HuH-7.5 (cell line): ENCODE measurements around the gene TNPO1.

Experiments used
- DNase-seq: peaks from one replicate; pipeline ENCODE4 v3.0.0; 2011; ENCODE audit warnings: low spot score

TNPO1 gene

DNA sequence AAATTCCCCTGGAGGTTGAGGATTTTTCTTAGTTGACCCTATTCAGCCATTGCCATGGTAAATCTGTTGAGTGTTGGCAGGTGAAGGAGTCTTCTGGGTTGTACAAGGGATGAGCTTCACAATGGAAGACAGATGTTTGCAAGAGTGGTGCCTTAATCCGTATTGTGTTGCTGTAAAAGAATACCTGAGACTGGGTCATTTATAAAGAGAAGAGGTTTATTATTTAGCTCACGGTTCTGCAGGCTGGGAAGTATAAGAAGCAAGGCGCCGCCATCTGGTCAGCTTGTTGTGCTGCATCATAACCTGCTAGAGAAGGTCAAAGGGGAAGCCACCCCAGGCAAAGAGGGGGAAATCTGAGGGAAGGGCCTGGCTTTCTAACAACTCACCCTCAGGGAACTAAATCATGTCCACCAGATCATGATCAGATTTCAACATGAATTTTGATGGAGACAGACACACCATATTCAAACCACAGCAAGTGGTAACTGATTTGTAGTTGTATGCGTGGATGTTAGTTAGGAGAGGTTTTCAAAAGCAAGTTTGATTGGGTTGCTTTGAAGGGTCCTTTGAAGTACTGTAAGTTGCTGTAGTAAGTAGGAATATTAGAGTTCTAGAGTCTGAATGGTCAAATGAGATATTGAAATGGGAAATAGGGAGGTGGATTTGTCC is 2.5 kb downstream of the TNPO1 start:
- peak; percentile 28 for DNase-seq

DNA sequence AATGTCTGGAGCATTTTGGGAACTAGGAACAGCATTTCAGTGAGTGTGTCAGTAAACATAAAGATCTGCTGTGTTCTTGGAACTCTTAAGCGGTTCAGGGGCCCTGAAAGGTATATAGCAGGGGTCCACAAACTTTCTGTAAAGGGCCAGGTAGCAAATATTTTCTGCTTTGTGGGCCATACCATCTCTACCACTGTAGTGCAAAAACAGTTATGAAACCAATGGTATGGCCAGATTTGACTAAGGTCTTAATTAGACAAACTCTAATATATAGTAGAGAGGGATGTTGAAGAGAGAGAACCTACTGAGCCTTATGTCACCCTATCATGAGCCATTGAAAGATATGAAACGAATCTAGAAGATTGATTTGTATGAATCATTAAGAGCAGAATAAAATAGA is 5.3 kb downstream of the TNPO1 start:
- no peak for DNase-seq

DNA sequence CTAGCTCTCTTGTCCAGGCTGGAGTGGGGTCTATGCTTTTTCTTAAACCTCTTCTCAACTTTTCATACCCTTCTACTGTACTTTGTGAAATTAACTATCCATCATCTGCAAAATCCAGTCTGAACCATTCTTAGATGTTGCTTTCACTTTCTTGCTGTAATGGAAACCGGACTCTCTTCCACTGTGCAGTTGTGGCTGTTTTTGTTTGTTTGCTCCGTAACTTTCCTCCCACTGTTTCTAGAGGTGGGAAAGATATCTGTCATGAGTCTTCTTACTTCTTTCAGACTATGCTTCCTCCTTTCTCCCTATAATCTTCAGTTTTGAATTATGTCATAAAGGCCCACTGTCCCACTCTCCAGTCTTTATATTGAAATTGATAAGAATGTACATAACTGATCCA is 6.5 kb downstream of the TNPO1 start:
- DNase-seq = no peak

DNA sequence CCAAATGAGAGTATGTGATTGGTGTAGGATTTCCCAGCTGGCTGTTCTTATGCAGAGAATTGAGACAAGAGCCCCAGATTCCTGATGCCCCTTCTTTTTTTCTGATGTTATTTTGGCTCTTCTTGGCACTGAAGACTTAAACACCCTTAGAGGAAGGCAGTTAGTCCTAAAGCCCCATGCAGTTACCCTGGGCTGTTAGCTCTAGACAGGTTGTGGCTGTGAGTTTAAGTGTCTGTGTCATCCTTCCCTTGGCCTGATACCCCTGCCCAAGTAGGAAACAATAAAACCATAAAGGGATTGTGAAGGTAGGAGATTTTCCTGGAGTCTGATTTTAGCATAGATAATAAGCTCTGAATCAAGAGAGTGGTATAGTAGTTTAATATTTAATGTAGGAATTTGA is 13.2 kb downstream of the TNPO1 start:
- no peak for DNase-seq

DNA sequence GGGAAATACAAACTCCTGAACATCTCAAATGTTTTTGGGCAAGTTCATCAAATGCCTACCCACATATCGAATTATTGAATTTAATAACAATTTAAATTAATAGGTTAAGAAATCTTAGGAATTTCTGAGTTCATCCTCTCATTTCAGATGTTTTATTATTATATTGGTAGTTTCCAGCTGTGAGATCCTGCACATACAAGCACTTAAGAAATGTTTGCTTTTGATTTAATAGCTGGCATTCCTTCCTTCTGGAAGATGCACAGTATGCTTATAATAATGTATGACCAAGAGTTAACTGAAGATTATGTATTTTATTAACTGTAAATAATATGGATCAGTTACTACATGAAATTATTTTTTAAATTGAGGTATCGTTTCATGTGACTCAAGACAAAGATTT is 13.9 kb downstream of the TNPO1 start:
- no peak for DNase-seq

DNA sequence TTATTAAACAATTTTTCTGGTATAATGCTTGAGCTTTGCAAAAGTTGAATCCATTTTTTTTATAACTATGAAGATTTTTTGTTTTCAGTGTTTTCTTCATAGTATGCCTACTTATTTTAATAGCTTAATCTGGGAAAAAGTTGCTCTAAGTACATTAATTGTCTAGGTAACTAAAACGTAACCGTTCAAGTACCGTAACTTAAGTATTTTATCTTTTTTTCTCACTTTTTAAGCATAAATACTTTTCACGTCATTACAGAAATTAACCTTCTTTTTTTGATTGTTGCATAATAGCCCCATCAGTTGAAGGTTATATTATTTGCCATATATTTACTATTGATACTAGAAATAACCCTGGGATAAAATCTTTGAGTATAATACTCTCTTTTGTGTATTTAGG is 15.2 kb downstream of the TNPO1 start:
- no peak for DNase-seq

DNA sequence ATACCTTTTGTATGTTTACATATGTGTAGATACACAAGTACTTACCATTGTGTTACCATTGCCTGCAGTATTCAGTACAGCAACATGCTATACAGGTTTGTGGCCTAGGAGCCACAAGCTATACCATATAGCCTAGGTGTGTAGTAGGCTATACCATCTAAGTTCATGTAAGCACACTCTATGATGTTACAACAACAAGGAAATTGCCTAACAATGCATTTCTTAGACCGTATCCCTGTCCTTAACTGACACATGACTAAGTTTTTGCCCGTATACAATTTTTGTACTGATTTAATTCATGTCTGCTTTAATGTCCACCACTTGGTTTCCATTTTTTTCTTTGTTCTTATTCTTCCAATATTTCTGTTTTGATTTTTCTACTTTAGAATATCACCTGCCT is 18.5 kb downstream of the TNPO1 start:
- DNase-seq = no peak

DNA sequence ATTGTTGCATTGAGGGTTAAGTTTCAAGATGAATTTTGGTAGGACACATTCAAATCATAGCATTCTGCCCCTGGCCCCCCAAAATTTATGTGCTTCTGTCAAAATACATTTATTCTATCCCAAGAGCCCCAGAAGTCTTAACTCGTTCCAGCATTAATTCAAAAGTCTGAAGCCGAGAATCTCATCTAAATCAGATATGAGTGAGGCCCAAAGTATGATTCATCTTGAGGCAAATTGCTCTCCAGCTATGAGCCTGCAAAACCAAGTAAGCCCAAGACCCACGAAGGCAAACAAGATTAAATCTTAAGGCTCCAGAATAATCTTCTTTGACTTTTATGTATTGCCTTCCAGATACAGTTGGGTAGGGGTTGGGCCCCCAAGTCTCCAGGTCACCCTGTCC is 19.2 kb downstream of the TNPO1 start:
- DNase-seq = no peak

DNA sequence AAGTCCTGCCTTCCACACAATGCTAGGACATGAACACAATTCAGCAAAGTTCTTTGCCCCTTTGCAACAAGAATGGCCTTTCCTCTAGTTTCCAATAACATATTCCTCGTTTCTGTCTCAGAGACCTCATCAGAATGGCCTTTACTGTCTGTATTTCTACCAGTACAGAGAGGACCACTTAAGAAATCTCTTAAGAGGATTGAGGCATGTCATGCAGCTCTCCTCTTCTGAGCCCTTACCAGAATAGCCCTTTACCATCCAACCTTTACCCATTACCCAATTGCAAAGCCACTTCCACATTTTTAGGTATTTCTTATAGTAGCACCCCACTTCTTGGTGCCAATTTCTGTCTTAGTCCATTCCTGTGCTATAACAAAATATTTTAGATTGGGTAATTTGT is 20.3 kb downstream of the TNPO1 start:
- no peak for DNase-seq

DNA sequence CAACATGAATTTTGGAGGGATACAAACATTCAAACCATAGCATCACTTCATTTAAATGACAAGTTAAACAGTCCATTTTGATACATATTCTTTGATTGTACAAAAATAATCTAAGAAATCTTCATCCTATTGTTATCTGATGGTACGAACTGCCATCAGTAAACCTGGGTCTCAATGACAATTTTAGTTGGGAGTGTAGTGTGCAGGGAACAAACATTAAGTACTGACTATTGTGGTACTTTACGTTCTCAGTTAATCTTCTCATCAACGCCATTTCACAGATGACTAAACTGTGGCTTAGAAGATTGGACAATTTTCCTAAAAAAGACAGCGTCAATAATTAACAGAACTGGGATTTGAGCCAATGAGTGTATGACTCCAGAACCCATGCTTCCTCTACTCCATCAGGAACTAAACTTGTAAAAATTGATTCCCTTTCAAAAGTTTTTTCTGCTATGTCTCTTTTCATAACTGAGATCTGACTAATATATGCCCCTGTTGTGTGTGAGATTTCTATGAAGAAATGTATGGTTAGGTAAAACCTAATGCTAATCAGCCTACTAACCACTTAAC is 21.1 kb downstream of the TNPO1 start:
- DNase-seq = no peak

DNA sequence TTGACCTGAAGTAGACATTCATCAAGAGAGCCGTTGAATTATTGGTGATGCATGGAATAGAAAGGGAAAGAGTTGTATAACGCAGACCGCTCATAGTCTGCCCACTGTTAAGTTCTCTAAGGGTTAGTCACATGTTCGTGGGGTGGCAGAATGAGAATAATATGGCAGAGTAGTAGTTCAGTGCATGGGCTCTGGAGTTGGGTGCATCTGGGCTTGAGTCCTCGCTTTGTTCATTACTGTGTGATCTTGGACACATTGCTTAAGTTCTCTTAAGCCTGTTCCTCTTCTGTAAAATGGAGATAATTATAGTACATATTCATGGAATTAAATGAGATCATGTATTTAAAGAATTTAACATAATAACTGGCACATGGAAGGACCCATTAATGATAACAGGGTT is 23.6 kb downstream of the TNPO1 start:
- DNase-seq = no peak

DNA sequence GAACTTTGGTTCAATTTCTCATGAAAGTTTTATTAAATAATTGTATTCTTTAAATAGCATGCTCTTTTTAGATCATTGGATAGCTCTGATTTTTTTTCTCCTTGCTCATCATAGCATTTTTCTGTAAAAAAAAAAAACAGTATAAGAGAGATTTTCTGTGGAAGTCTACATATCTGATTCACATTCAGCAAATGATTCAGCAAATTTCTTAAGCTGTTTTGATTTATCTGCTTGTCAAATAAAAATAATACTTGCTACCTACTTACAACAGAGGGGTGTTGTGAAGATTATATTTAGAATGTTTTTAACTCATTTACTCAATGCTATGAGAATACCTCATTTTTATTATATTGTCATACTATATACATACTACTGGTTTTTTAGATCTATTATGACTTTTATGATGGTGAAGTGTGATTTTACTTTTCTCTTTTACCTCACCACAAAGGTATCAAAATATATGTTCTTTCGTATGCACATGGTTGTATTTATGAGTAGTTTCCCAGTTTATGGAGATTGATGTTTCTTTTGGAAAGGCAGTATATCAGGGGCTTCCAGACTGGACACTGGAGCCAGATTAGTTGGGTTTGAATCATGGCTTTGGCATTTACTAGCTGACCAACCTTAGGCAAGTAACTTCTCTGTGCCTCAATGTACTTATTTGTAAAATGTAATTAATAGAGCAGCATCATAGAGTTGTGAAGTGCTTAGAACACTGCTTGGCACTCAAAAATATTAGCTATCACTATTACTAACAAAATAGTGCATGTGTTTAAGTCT is 25.5 kb downstream of the TNPO1 start:
- DNase-seq = no peak

DNA sequence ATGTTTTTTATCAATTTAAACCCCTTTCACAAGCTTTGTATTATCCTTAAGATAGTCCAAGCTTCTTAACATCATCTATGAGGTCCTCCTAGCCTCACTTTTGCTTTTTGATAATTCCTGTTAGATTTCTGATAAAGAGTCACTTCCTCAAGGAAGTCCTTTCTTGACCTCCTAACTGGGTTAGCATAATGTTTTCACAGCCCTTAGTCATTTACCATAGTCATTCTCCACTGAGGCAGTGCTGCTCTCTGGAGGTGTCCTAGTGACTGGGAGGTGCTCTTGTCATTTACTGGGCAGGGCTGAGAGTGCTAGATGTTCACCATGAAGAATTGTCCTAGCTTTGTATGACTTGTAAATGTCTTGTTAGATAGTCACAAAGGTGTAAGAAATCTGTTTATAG is 26.4 kb downstream of the TNPO1 start:
- DNase-seq = no peak

DNA sequence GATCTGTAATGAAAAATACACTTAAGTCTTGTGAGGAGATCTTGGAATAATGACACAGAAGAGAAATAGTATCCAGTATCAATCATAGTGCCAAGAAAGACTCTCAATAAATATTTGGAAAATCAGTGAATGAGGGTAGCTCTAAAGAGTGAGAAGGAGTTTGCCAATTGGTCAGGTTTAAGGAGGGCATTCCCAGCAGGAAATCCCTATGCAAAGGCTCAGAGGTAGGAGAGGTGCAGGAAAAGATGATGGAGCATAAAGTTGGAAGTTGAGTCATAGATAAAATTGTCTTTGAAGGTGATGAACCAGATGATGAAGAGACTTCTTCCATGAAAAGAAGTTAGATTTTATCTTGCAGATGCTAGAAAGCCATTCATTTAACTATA is 27.8 kb downstream of the TNPO1 start:
- DNase-seq = no peak

DNA sequence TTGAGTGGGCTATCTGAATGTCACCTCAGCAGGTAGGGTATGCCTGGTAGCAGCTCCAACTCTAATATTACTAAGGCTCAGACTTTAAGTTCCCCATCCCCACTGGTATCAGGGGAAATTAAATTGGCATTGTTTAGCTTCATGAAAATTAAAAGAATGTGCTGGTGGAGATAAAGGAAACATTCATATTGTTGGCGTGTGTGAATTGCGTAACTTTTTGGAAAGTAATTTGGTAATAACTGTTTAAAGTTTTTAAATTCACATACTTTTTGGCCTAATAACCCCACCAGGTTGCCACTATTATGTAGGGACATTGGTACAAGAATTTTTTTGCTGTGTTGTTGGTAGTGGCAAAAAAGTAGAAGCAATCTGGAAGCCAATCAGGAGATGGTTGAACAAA is 29.4 kb downstream of the TNPO1 start:
- no peak for DNase-seq

DNA sequence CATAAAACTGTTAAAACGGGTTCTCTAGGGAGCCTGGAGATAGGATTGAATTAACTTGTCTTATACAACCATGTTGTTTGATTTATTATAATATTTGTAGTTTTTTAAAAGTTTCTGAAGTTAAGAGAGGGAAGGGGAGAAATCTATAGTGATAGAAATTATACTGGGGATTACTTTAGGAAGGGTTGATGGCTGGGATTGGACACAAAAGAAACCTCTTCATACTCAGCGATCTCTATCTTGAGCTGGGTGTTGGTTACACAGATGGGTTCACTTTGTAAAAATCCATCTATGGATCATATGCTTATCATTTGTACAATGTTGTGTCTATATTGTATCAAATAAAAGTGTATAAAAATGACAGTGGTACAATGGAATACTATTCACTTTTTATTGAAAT is 30.0 kb downstream of the TNPO1 start:
- no peak for DNase-seq

DNA sequence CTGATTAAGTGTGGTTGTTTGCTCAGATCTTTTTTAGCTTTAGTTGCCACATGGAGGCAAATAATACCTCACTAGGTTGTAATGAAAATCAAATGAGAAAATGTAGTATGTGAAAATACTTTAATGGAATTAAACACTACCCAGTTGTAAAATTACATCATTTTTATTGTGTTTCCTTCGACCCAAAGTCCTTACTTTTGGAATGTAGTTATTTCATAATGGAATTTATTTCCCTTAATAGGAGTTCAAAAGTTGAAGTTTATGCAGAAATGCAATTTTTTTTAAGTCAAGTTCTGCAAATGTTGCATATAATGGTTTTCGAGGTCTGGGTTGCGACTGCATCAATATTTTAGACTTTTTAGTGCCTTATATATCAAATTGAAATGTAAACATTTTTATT is 31.0 kb downstream of the TNPO1 start:
- no peak for DNase-seq

DNA sequence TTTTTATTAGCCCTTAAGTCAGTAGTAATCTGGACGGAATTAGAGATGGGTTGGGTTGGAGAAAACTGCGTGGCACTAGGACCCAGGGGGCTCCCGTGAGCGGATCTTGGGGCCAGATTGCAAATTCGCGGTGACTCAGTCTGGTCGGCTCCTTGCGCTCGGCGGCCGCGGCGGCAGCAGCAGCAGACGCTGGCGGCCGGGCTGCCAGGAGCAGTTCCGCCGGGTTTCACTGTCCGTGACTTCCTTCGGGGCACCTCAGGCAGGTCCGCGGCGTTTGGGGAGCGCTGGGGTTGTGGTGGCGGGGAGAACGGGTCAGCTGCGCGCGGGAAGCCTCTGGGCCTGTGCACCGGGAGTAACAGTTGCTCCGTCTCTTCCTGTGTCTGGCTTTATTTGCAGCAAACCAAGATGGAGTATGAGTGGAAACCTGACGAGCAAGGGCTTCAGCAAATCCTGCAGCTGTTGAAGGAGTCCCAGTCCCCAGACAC is 31.6 kb downstream of the TNPO1 start:
- peak; percentile 62 for DNase-seq

DNA sequence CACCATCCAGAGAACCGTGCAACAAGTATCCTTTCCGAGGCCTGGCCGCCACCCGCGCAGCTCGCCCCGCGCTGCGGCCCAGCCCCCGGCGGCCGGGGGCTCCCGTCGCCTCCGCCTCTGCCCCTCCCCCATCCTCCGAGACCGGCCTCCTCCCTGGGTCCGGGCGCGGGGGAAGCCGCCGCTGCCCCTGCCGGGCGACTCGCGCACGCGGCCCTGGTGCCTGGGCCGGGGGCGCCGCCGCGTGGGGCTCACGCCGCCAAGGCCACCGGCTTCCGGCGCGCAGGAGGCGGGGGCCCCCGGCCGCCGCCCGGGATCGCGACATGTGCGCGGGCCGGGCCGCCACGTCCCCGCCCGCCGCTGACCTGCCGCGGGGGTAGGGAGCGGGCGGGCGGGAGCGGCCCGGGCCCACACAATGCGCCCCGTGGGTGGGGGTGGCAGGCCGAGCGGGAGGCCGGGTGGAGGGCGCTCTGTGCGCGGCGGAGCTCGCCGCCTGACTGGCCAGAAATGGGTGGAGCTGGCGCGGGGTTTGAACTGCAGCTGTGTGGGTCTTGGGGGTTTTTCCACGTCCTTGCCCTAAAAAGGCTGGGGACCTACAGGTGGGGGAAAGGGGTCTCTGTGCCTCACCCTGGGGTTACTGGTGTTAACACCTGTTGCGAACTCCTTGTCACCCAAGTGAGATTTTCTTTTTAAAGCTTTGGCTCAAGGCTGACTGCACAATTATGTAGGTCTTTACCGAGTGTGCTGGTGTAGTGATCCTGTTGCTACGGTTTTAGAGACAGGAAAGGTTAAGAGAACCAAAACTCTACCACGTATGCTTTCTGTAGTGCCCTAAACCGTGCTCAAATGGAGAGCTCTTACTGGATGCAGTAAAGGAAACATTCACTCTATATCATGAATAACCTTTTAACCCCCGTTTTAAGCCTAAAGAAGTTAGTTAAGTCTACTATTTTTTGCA is 32.3 kb downstream of the TNPO1 start:
- DNase-seq = peak; percentile 20

DNA sequence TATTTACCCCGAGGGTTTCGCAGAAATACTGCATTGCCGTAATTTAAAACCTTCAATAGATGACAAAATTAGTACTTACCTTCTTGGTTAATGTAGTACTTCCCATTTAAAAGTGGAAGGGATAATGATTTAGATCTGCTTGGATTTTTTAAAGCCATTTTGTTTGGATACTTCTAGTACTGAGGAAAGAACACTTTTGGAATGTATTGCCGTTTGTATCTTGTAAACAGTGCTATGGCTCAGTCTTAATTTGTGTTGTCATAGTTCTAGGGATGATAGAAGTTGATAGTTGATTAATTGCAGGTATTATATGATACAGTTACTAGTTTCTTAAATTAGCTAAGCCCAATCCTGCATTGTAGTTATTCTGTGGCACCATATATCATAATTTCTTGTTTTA is 33.1 kb downstream of the TNPO1 start:
- no peak for DNase-seq

DNA sequence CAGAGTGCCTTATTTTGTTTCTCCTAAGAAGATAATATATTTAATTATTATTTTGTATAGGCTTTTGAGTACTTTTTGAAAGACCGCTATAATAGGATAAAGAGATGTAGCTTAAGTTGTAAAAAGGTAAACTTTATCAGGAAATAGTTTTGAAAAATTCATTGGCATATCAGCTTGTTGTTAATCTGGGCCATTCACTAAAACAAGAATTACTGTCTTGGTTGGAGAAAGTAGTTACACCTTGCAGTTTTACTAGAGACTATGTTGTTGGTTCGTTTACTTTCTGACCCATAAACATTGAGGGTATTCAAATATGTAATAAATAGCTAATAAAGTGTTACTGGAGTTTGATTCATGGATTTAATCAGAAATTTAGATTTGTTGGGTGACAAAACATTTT is 33.7 kb downstream of the TNPO1 start:
- DNase-seq = no peak

DNA sequence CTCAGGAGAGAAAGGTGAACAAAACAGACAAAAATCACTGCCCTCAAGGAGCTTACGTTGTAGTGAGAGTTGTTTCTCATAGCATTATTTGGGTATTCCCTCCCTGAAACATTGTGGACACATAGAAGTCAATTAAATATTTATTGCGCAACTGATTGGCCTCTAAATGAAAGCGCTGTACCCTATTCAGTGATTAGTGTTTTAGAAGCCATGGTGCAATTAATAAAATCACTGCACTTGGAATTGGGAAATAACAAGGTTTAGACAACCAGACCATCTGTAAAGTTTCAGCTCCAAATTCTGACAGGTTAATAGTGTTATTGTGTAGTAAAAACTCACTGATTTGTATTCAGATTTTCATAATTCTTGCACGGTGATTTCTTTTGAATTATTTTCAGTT is 35.9 kb downstream of the TNPO1 start:
- DNase-seq = no peak
